Mucosa of descending colon (tissue), 3 donors: ENCODE measurements around the gene TXNDC11. TPM values are rescaled to one million over a fixed set of nuclear protein-coding genes. Genes with fewer than 3 reads are reported as not detected.

Source experiments
- ATAC-seq: fragments of 200-7000 bp; cut with Tn5 transposase; one replicate; pipeline ENCODE4 v1.9.1; 2020; ENCODE audit warnings: mild to moderate bottlenecking, moderate library complexity
- DNase-seq, 3 donors: peaks; one replicate each; pipeline ENCODE4 v3.0.0-alpha.2; 2020
- H3K36me3 ChIP-seq: fragments of 200-600 bp; one replicate; pipeline ENCODE4 v1.8.0; 2021; ENCODE audit warnings: low read depth, mild to moderate bottlenecking
- H3K4me1 ChIP-seq: fragments of 200-600 bp; one replicate; pipeline ENCODE4 v1.8.0; 2021; ENCODE audit warnings: low read depth, mild to moderate bottlenecking
- H3K4me3 ChIP-seq: fragments of 200-600 bp; one replicate; pipeline ENCODE4 v1.8.0; 2021; ENCODE audit warnings: mild to moderate bottlenecking
- H3K9me3 ChIP-seq: fragments of 200-600 bp; one replicate; pipeline ENCODE4 v1.8.0; 2021; ENCODE audit warnings: mild to moderate bottlenecking
- intact Hi-C, 2 donors: fragments of 100-400 bp; cut with DNase I in 1 of 2; cut with micrococcal nuclease in 1 of 2; formaldehyde crosslinking; loops; one replicate each; pipeline versions ENCODE4 v1.11.0 to v1.11.1; 2022; cut with DNase I, micrococcal nuclease
- total RNA-seq, 3 donors: library from RNA; stranded (reverse); fragmentation: NEBNext Ultra II Directional in 2 of 3; extraction: Animal tissue kit (Norgen Biotek cat#: 25700) in 2 of 3; gene quantifications; one replicate each; pipeline versions ENCODE4 v1.2.1 to v1.2.4, GENCODE V29; 2021 to 2023
- TF ChIP-seq, protein P1 (sequence below): fragments of 200-600 bp; IDR thresholded peaks from one replicate; pipeline ENCODE4 v1.8.0; 2022; ENCODE audit warnings: antibody characterized with exemption, mild to moderate bottlenecking
- donor health status: DM: no; HTN: no; CAD: no; lungs with moderate emphysema.
- donor health status: DM: no; HTN: no; CAD: no.
- donor health status: DM: no; HTN: yes; CAD: no.

Gene TXNDC11
- total RNA-seq, 3 donors from 2014 or later = 52.3 to 71.9 (median 60.3) TPM

DNA sequence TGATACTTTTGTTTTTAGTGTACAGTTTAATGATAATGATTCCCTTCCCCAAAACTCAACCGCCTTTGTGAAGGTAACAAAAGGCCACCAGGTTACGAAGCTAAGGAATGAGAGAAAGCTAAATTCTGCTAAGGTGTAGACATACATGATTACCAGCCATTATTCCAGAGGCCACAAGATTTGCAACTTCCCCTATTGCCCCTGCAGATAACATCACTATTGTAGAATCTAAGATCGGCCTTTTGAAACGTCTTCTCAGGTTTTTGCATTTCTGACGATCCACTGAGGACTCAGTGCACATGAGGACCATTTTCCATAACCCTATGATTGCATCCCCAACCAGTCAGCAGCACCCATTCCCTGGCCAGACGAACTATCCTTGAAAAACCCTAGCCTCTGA is 108.3 kb downstream of the TXNDC11 start:
- no peaks in the 10 kb centered on the region for H3K9me3 ChIP-seq
- H3K4me3 ChIP-seq = no peak overlapping the region
- no peak for ATAC-seq
- H3K36me3 ChIP-seq = no peaks in the 10 kb centered on the region
- TF ChIP-seq, protein P1, sequence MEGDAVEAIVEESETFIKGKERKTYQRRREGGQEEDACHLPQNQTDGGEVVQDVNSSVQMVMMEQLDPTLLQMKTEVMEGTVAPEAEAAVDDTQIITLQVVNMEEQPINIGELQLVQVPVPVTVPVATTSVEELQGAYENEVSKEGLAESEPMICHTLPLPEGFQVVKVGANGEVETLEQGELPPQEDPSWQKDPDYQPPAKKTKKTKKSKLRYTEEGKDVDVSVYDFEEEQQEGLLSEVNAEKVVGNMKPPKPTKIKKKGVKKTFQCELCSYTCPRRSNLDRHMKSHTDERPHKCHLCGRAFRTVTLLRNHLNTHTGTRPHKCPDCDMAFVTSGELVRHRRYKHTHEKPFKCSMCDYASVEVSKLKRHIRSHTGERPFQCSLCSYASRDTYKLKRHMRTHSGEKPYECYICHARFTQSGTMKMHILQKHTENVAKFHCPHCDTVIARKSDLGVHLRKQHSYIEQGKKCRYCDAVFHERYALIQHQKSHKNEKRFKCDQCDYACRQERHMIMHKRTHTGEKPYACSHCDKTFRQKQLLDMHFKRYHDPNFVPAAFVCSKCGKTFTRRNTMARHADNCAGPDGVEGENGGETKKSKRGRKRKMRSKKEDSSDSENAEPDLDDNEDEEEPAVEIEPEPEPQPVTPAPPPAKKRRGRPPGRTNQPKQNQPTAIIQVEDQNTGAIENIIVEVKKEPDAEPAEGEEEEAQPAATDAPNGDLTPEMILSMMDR = no peak
- no peak for DNase-seq
- peaks cover 10% of the 10 kb centered on the region for H3K4me1 ChIP-seq
- intact Hi-C loops = no loop called here

- Histone ChIP-seq H3K4me1 (peaks cover 10% of the 10 kb centered on the region), H3K9me3 (no peaks in the 10 kb centered on the region), H3K36me3 (no peaks in the 10 kb centered on the region), H3K4me3 (no peak overlapping the region)
- TF ChIP-seq, protein P1 = no peak
- intact Hi-C loops = no loop called here
- DNase-seq (no peak), ATAC-seq (no peak)
Measured at GRCh38 chr16:11633113-11633512, 109.5 kb downstream of the TXNDC11 start.

GRCh38 chr16:11632455-11632939 is 110.2 kb downstream of the TXNDC11 start:
- Histone ChIP-seq H3K4me1 (peaks cover 10% of the 10 kb centered on the region), H3K4me3 (no peak overlapping the region), H3K9me3 (no peaks in the 10 kb centered on the region), H3K36me3 (no peaks in the 10 kb centered on the region)
- ATAC-seq (no peak), DNase-seq (peak in 2 of 3 donors; percentile 41 to 50)
- intact Hi-C loops = no loop called here
- TF ChIP-seq, protein P1 = no peak

DNA sequence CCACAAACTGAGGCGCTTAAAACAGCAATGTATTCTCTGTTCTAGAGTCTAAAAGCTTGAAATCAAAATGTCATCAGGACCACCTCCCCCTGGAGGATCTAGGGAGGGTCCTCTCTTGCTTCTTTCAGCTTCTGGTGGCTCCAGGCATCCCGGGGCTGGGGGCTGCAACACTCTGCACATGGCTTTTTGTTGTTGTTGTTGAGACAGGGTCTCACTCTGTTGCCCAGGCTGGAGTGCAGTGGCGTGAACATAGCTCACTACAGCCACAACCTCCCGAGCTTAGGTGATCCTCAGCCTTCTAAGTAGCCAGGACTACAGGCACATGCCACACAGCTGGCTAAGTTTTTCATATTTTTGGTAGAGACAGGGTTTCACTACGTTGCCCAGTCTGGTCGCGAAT is 111.4 kb downstream of the TXNDC11 start:
- no peak overlapping the region for H3K4me3 ChIP-seq
- H3K4me1 ChIP-seq = peaks cover 6% of the 10 kb centered on the region
- no peak for DNase-seq
- TF ChIP-seq, protein P1 = no peak
- H3K9me3 ChIP-seq = no peaks in the 10 kb centered on the region
- intact Hi-C loops = no loop called here
- no peaks in the 10 kb centered on the region for H3K36me3 ChIP-seq
- no peak for ATAC-seq

DNA sequence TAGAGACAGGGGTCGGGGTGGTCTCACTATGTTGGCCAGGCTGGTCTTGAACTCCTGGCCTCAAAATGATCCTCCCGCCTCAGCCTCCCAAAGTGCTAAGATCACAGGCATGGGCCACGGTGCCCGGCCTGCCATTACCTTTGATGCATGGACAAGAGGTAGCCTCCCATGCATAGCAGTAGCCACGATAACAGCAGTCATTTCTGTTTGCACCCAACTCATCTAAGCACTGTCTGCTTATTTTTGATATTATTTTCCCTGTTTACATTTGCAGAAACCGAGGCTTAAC is 111.9 kb downstream of the TXNDC11 start:
- no peaks in the 10 kb centered on the region for H3K36me3 ChIP-seq
- TF ChIP-seq, protein P1 = no peak
- H3K4me1 ChIP-seq = peaks cover 4% of the 10 kb centered on the region
- intact Hi-C loops = no loop called here
- no peak for DNase-seq
- H3K9me3 ChIP-seq = no peaks in the 10 kb centered on the region
- ATAC-seq = no peak
- H3K4me3 ChIP-seq = no peak overlapping the region

GRCh38 chr16:11630046-11630767 is 112.5 kb downstream of the TXNDC11 start:
- intact Hi-C loops = no loop called here
- ATAC-seq (no peak), DNase-seq (no peak)
- Histone ChIP-seq H3K4me1 (no peaks in the 10 kb centered on the region), H3K9me3 (no peaks in the 10 kb centered on the region), H3K4me3 (no peak overlapping the region), H3K36me3 (no peaks in the 10 kb centered on the region)
- TF ChIP-seq, protein P1 = no peak
